Suprapubic skin (tissue), 4 donors: ENCODE measurements around the gene SLC26A9.

Source experiments
- EP300 ChIP-seq: sonication (generic); formaldehyde crosslinking; IDR thresholded peaks from one replicate; pipeline ENCODE4 v1.6.1; 2017; ENCODE audit warnings: antibody characterized with exemption
- POLR2AphosphoS5 ChIP-seq, 3 donors: sonication (generic); formaldehyde crosslinking; IDR thresholded peaks; one replicate each; pipeline ENCODE4 v1.6.1; 2017; ENCODE audit warnings: antibody characterized with exemption in 3 of 3
- TF ChIP-seq, protein P1 (sequence below), 2 donors: fragments of 200-600 bp in 1 of 2; fragments of 450-650 bp in 1 of 2; sonication (generic) in 1 of 2; IDR thresholded peaks; one replicate each; pipeline ENCODE4 v1.5.1; 2016 to 2019; ENCODE audit warnings: antibody characterized with exemption in 2 of 2, mild to moderate bottlenecking in 1 of 2, moderate library complexity in 1 of 2

DNA sequence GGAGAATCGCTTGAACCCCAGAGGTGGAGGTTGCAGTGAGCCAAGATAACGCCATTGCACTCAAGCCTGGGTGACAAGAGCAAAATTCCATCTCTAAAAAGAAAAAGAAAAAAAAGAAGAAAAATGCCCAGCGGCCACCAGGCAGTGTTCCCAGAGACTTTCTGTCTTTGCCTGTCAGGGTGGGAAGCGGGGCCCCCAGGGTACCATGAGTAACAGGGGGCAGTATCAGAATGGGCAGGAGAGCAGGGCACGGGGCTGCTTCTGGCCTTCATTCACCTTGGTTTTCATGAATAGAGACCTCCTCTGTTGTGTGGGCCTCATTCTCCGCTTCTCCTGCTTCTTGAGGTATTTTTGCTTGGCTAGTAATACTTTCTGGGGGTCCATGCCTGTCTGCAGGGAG lies 20.4 kb downstream of the SLC26A9 start:
- TF ChIP-seq, protein P1, sequence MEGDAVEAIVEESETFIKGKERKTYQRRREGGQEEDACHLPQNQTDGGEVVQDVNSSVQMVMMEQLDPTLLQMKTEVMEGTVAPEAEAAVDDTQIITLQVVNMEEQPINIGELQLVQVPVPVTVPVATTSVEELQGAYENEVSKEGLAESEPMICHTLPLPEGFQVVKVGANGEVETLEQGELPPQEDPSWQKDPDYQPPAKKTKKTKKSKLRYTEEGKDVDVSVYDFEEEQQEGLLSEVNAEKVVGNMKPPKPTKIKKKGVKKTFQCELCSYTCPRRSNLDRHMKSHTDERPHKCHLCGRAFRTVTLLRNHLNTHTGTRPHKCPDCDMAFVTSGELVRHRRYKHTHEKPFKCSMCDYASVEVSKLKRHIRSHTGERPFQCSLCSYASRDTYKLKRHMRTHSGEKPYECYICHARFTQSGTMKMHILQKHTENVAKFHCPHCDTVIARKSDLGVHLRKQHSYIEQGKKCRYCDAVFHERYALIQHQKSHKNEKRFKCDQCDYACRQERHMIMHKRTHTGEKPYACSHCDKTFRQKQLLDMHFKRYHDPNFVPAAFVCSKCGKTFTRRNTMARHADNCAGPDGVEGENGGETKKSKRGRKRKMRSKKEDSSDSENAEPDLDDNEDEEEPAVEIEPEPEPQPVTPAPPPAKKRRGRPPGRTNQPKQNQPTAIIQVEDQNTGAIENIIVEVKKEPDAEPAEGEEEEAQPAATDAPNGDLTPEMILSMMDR (IDR thresholded peaks at IDR 0.05), result no peak
- TF ChIP-seq EP300 (no peak), POLR2AphosphoS5 (IDR thresholded peaks at IDR 0.05) (no peak)
